Sigmoid colon (tissue), 7 donors: ENCODE measurements around the gene USP13. TPM values are rescaled to one million over a fixed set of nuclear protein-coding genes. Genes with fewer than 3 reads are reported as not detected.

Experiments used
- DNase-seq: peaks from one replicate; pipeline ENCODE4 v3.0.0-alpha.2; 2019
- H3K27ac ChIP-seq, 4 donors: fragments of 200-600 bp; sonication (generic); one replicate each; pipeline ENCODE4 v1.5.1; 2016 to 2019; ENCODE audit warnings: mild to moderate bottlenecking in 1 of 4
- H3K27me3 ChIP-seq, 3 donors: fragments of 200-600 bp; sonication (generic); one replicate each; pipeline ENCODE4 v1.5.1; 2019; ENCODE audit warnings: mild to moderate bottlenecking in 1 of 3
- H3K36me3 ChIP-seq, 4 donors: fragments of 200-600 bp; sonication (generic); one replicate each; pipeline ENCODE4 v1.5.1; 2016 to 2019
- H3K4me1 ChIP-seq, 4 donors: fragments of 200-600 bp; sonication (generic); one replicate each; pipeline ENCODE4 v1.5.1; 2017 to 2019
- H3K4me3 ChIP-seq, 4 donors: fragments of 200-600 bp; sonication (generic); one replicate each; pipeline ENCODE4 v1.5.1; 2017 to 2019; ENCODE audit warnings: mild to moderate bottlenecking in 2 of 4, moderate library complexity in 1 of 4
- H3K9me3 ChIP-seq, 4 donors: fragments of 200-600 bp in 3 of 4; sonication (generic) in 3 of 4; one replicate each; pipeline versions ENCODE4 v1.5.1 to v1.6.1; 2013 to 2019
- EP300 ChIP-seq, 4 donors: sonication (generic); formaldehyde crosslinking; IDR thresholded peaks; one replicate each; pipeline ENCODE4 v1.6.1; 2017; ENCODE audit warnings: antibody characterized with exemption in 4 of 4
- POLR2A ChIP-seq, 2 donors: fragments of 450-650 bp; IDR thresholded peaks; one replicate each; pipeline ENCODE4 v1.6.1; 2016; ENCODE audit warnings: antibody characterized with exemption in 2 of 2, mild to moderate bottlenecking in 2 of 2, moderate library complexity in 2 of 2
- POLR2AphosphoS5 ChIP-seq, 4 donors: sonication (generic); formaldehyde crosslinking; IDR thresholded peaks; one replicate each; pipeline ENCODE4 v1.6.1; 2017; ENCODE audit warnings: antibody characterized with exemption in 4 of 4
- WGBS, 2 donors: extraction: QIAGEN DNeasy Blood & Tissue Kit; methylation state at CpG; one replicate each; pipeline ENCODE4 v1.1.7; 2013; 5-methylcytosine and 5-hydroxymethylcytosine counted together
- intact Hi-C: fragments of 100-400 bp; cut with DNase I; formaldehyde crosslinking; loops from one replicate; pipeline ENCODE4 v1.15.1; 2023
- polyA plus RNA-seq, 3 donors: library from polyadenylated mRNA; stranded (reverse); fragments of 200-250 nt; gene quantifications; one replicate each; pipeline ENCODE4 v1.2.3, GENCODE V29; 2013
- total RNA-seq, 4 donors: library from RNA; depleted of rRNA; stranded (reverse); fragments of >200 nt; gene quantifications; one replicate each; pipeline ENCODE4 v1.1.0, GENCODE V29; 2016
- TF ChIP-seq, protein P1 (sequence below), 4 experiments: fragments of 450-650 bp in 3 of 4; fragments of 200-600 bp in 1 of 4; IDR thresholded peaks; one replicate each; pipeline ENCODE4 v1.5.1; 2016 to 2019; ENCODE audit warnings: antibody characterized with exemption in 4 of 4, mild to moderate bottlenecking in 3 of 4, moderate library complexity in 2 of 4
- donor health status: healthy with polysubstance abuse.
- donor health status: Bipolar disorder and iron deficiency.
- donor health status: healthy.

Gene USP13
- total and polyA plus RNA-seq, 7 donors: 0.69 to 11.1 (median 7.2) TPM

DNA sequence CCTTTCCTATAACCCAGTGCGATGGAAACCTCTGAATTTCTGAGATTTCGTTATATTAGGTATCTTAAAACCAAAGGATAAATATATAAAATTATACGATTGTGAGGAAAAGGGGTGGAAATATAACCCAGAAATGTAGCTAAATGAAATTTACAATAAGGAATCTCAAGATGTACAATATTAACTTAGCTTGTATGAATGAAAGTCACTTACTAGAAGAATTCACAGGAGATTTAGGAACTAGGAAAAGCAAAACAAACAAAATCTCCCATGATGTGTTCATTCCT lies 159.2 kb downstream of the USP13 start:
- no peak overlapping the region for H3K27ac ChIP-seq
- TF ChIP-seq, protein P1, sequence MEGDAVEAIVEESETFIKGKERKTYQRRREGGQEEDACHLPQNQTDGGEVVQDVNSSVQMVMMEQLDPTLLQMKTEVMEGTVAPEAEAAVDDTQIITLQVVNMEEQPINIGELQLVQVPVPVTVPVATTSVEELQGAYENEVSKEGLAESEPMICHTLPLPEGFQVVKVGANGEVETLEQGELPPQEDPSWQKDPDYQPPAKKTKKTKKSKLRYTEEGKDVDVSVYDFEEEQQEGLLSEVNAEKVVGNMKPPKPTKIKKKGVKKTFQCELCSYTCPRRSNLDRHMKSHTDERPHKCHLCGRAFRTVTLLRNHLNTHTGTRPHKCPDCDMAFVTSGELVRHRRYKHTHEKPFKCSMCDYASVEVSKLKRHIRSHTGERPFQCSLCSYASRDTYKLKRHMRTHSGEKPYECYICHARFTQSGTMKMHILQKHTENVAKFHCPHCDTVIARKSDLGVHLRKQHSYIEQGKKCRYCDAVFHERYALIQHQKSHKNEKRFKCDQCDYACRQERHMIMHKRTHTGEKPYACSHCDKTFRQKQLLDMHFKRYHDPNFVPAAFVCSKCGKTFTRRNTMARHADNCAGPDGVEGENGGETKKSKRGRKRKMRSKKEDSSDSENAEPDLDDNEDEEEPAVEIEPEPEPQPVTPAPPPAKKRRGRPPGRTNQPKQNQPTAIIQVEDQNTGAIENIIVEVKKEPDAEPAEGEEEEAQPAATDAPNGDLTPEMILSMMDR (IDR thresholded peaks at IDR 0.05): no peak
- no peak for TF ChIP-seq POLR2AphosphoS5 (IDR thresholded peaks at IDR 0.05)
- no peak for TF ChIP-seq EP300 (IDR thresholded peaks at IDR 0.05)
- no peak for TF ChIP-seq POLR2A (IDR thresholded peaks at IDR 0.05)
- no peak for DNase-seq
- no peaks in the 10 kb centered on the region for H3K36me3 ChIP-seq
- no peaks in the 10 kb centered on the region for H3K27me3 ChIP-seq
- no peaks in the 10 kb centered on the region for H3K9me3 ChIP-seq
- no peaks in the 10 kb centered on the region for H3K4me1 ChIP-seq
- intact Hi-C loops: no loop called here
- 59 to 79% methylated on average over 3 of the region's 3 CpGs for WGBS, 2 donors
- no peak overlapping the region for H3K4me3 ChIP-seq

DNA sequence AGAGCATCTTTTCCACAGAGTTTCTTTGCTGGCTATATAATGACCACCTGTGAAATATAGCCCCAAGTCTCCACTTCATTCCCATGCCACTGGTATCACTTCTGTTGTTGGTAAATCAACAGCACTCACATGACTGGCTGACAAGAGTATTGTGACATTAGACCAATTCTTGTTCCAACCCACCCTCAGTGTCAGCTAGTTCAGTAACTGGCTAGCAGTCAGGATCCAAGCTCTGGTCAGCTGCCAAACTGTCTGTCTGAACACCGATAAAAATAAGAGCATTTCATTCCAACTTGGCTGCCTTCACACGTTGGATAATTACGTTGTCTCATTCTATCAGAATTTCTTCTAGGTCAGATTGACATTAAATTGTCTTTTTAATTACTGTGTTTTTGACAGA lies 166.5 kb downstream of the USP13 start:
- Histone ChIP-seq H3K9me3 (no peaks in the 10 kb centered on the region), H3K36me3 (no peaks in the 10 kb centered on the region), H3K4me3 (no peak overlapping the region), H3K4me1 (no peaks in the 10 kb centered on the region), H3K27ac (no peak overlapping the region), H3K27me3 (no peaks in the 10 kb centered on the region)
- 75 to 82% methylated on average over 3 of the region's 3 CpGs for WGBS, 2 donors
- intact Hi-C loops: no loop called here
- no peak for DNase-seq
- TF ChIP-seq POLR2AphosphoS5 (IDR thresholded peaks at IDR 0.05) (no peak), EP300 (IDR thresholded peaks at IDR 0.05) (no peak), POLR2A (IDR thresholded peaks at IDR 0.05) (no peak)

DNA sequence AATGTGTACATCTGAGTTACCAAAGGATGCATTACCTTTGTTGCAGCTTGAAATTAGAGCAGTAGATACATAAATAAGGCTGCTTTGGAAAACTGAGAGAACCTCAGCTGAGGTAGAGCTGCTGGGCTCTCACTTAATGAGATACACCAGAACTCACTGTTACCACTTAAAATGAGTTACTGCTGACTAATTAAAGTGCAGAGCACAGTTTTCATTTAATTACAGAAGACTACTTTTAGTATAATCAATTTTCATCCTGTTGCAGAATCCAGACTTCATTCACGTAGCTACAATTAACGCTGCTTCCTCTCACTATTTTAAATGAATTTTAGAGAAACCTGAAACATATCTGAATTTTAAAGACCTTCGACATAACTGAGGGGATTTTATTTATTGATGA lies 169.5 kb downstream of the USP13 start:
- H3K9me3 ChIP-seq: no peaks in the 10 kb centered on the region
- H3K27ac ChIP-seq: no peak overlapping the region
- no peak for DNase-seq
- H3K4me1 ChIP-seq: no peaks in the 10 kb centered on the region
- H3K4me3 ChIP-seq: no peak overlapping the region
- no peaks in the 10 kb centered on the region for H3K27me3 ChIP-seq
- no peaks in the 10 kb centered on the region for H3K36me3 ChIP-seq
- 87 to 88% methylated on average over 3 of the region's 3 CpGs for WGBS, 2 donors
- no peak for TF ChIP-seq EP300 (IDR thresholded peaks at IDR 0.05)
- TF ChIP-seq POLR2AphosphoS5 (IDR thresholded peaks at IDR 0.05): no peak
- no peak for TF ChIP-seq POLR2A (IDR thresholded peaks at IDR 0.05)
- TF ChIP-seq, protein P1 (IDR thresholded peaks at IDR 0.05): no peak
- intact Hi-C loops: no loop called here

DNA sequence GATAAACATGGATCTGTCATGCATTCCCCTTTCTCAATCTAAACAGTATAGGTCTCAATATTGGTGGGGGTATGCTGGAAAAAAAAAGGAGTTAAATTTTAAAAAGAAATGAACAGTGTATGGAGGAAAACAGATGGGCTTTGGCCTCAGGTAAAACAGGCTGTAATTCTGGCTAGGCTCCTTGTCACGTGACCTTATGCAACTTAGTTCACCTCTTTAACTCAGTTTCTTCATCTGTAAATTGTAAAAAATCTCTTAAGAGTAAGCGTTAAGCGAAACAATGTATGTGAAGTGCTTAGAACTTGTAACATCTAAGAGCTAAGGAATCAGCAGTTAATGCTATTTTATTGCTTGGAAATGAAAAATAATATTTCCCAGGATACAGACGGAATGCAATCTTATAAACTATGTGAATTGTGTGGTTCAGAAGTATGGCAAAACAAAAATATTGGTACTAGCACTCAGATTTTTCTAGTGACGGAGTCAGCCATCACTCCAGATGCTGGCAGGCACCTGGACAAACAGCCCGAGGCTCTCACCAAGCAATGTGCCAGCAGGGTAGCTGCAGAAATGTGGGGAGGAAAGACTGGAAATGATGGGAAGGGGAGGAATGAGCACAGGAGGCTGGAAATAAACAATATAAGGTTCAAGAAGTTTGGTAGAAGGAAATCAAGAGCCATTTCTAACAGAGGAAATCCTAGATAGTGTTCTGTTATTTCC lies 172.8 kb downstream of the USP13 start:
- Histone ChIP-seq H3K9me3 (no peaks in the 10 kb centered on the region), H3K27me3 (no peaks in the 10 kb centered on the region), H3K36me3 (no peaks in the 10 kb centered on the region), H3K27ac (no peak overlapping the region), H3K4me3 (no peak overlapping the region), H3K4me1 (no peaks in the 10 kb centered on the region)
- TF ChIP-seq POLR2A (IDR thresholded peaks at IDR 0.05) (no peak), POLR2AphosphoS5 (IDR thresholded peaks at IDR 0.05) (no peak), EP300 (IDR thresholded peaks at IDR 0.05) (no peak)
- 71 to 79% methylated on average over 6 of the region's 6 CpGs for WGBS, 2 donors
- intact Hi-C loops: no loop called here
- DNase-seq: no peak

DNA sequence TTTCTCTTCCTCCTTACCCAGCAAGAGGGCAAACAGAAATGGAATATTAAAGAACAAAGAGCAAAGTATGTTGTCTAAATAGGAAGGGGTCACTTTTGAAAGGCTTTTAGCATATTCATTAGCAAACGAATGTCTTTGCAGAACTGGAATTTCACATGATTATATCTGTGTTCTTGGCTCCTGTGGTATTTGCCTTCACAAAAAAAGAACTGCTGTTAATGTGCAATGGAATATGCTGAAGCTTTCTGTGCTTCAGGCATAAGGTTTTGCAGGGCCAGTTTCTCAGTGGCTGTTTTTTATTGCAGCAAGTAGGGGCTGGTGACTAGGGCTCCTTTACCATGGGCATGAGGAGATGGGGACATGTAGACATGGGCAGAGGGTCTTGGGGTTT lies 173.4 kb downstream of the USP13 start:
- TF ChIP-seq, protein P1 (IDR thresholded peaks at IDR 0.05): no peak
- TF ChIP-seq POLR2A (IDR thresholded peaks at IDR 0.05) (no peak), EP300 (IDR thresholded peaks at IDR 0.05) (no peak)
- Histone ChIP-seq H3K4me1 (no peaks in the 10 kb centered on the region), H3K36me3 (no peaks in the 10 kb centered on the region), H3K27ac (no peak overlapping the region), H3K27me3 (no peaks in the 10 kb centered on the region), H3K4me3 (no peak overlapping the region), H3K9me3 (no peaks in the 10 kb centered on the region)
- DNase-seq: no peak
- WGBS, 2 donors: 11 to 21% methylated on average over 1 of the region's 1 CpG
- intact Hi-C loops: no loop called here

DNA sequence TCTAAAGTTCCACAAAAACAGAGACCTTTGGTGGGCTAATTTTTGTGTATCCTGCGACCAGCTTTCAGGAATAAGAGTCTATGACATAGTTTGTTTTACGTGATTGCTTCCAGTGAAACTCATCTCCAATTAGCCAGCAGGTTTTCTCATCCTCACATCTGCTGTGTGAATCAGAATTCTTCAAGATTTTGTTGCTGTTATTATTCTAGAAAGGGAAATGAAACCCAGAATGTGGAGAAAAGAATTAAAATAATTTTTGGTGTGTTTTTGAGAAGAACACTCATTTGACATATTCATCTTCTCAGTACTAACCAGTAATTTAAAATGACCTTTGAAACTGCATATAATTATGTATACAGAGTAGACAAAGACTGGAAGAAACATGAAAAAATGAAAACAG lies 175.9 kb downstream of the USP13 start:
- DNase-seq: no peak
- H3K27ac ChIP-seq: no peak overlapping the region
- intact Hi-C loops: no loop called here
- no peaks in the 10 kb centered on the region for H3K27me3 ChIP-seq
- no peaks in the 10 kb centered on the region for H3K9me3 ChIP-seq
- TF ChIP-seq EP300 (IDR thresholded peaks at IDR 0.05) (no peak), POLR2AphosphoS5 (IDR thresholded peaks at IDR 0.05) (no peak), POLR2A (IDR thresholded peaks at IDR 0.05) (no peak)
- TF ChIP-seq, protein P1 (IDR thresholded peaks at IDR 0.05): no peak
- 80% methylated on average over 2 of the region's 2 CpGs for WGBS, 2 donors
- H3K4me1 ChIP-seq: no peaks in the 10 kb centered on the region
- H3K36me3 ChIP-seq: no peaks in the 10 kb centered on the region
- no peak overlapping the region for H3K4me3 ChIP-seq
